ENCODE data around the gene DCAF10. TPM values are rescaled to one million over a fixed set of nuclear protein-coding genes. Genes with fewer than 3 reads are reported as not detected.
"Not testable (repeated sequence)": the region's sequence is repeated elsewhere in the genome, so short reads cannot be mapped to it uniquely, and the experiment has no call there.

The DCAF10 gene
- total RNA-seq, 1 experiment from 2014 or later, result 13.5 TPM

DNA sequence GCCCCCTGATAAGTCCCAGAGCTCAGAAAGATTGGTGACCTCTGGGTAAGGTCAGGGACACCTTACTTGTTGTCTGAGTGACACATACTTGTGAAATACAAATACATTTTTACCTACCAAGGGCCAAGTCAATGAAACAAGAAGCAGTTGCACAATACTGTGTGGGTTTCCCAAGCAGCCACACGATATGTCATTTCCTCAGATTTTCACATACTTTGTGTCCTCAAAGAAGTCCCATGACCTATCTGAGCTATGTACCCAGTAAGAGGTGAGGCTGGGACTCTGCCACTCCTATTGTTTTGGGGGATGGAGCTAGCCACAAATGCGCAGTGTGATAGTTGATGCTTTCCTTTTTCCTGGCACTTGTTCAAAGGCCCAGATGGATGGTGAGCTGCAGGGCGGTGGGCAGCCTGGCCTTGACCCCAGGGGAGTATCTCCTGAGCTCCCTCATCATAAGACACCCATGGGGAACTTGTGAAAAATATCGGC is 108.1 kb downstream of the DCAF10 start:
- H3K36me3 ChIP-seq (ENCODE audit: control insufficient read depth, insufficient read depth, low read length), result no peaks in the 10 kb centered on the region
- Mint-ChIP-seq H3K4me1 (ENCODE audit: low read depth, unreplicated experiment) (peaks cover 28% of the 10 kb centered on the region), H3K36me3 (ENCODE audit: insufficient read depth, unreplicated experiment) (peaks cover 19% of the 10 kb centered on the region), H3K27me3 (ENCODE audit: insufficient read depth, unreplicated experiment) (no peaks in the 10 kb centered on the region), H3K9me3 (ENCODE audit: unreplicated experiment) (no peaks in the 10 kb centered on the region), H3K27ac (ENCODE audit: unreplicated experiment) (peak overlapping the region; percentile 85), H3K4me3 (ENCODE audit: unreplicated experiment) (peak overlapping the region; percentile 57)
- BruUV-seq (replicated peaks), result no TSS peak
- no peaks in the 10 kb centered on the region for H3K9me3 ChIP-seq
- no peaks in the 10 kb centered on the region for H3K27me3 ChIP-seq (replicated peaks; ENCODE audit: control insufficient read depth, insufficient read depth, low read length)
- intact Hi-C loops (cut with micrococcal nuclease; ENCODE audit: unreplicated experiment), result loop anchor here (10.0 kb wide), 2 partner anchors 124 to 164 kb away; partner anchors contain the start of gene EXOSC3
- TF ChIP-seq, protein P1, sequence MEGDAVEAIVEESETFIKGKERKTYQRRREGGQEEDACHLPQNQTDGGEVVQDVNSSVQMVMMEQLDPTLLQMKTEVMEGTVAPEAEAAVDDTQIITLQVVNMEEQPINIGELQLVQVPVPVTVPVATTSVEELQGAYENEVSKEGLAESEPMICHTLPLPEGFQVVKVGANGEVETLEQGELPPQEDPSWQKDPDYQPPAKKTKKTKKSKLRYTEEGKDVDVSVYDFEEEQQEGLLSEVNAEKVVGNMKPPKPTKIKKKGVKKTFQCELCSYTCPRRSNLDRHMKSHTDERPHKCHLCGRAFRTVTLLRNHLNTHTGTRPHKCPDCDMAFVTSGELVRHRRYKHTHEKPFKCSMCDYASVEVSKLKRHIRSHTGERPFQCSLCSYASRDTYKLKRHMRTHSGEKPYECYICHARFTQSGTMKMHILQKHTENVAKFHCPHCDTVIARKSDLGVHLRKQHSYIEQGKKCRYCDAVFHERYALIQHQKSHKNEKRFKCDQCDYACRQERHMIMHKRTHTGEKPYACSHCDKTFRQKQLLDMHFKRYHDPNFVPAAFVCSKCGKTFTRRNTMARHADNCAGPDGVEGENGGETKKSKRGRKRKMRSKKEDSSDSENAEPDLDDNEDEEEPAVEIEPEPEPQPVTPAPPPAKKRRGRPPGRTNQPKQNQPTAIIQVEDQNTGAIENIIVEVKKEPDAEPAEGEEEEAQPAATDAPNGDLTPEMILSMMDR (IDR thresholded peaks at IDR 0.05; ENCODE audit: insufficient read depth in 1 of 2, low read depth in 1 of 2, low read length in 1 of 2, severe bottlenecking in 1 of 2, unreplicated experiment in 1 of 2), result no peak
- H3K4me3 ChIP-seq (ENCODE audit: low read depth, low read length), result no peak overlapping the region
- POLR2A ChIA-PET, result interaction anchor here (0.5 to 1.0 kb wide), 2 partner anchors 35 to 44 kb away, joined by 3 read pairs; no protein-coding TSS in a partner anchor
- CTCF ChIA-PET, result interaction anchor here (0.6 to 1.2 kb wide), 4 partner anchors 32 to 1371 kb away, joined by 3 to 5 read pairs (median 4); no protein-coding TSS in a partner anchor
- peaks cover 22% of the 10 kb centered on the region for H3K4me1 ChIP-seq
- peak; percentile 62 to 68 for DNase-seq

DNA sequence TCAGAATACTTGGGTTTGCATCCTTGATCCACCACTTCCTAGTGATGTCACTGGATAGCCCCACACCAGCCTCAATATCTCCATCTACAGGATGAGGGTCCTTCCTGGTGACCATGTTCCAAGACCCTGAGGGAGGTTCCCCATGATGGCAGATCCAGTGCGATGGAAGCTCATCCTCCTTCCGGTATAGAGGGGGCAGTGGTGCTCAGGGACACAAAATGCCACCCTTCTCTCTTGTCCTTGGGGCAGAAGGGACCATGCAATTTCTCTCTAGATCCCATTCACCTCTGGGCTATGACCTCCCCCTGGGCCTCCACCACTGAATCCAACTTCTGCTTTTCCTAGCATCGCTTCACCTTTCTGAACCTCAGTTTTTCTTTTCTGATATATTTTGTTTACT is 108.7 kb downstream of the DCAF10 start:
- ChIA-PET POLR2A (interaction anchor here (0.5 kb wide), 1 partner anchor 45 kb away, joined by 3 read pairs; no protein-coding TSS in a partner anchor), CTCF (interaction anchor here (1.2 kb wide), 2 partner anchors 34 to 60 kb away, joined by 5 read pairs; no protein-coding TSS in a partner anchor)
- H3K27me3 Mint-ChIP-seq (ENCODE audit: insufficient read depth, unreplicated experiment), result no peaks in the 10 kb centered on the region
- H3K9me3 Mint-ChIP-seq (ENCODE audit: unreplicated experiment), result no peaks in the 10 kb centered on the region
- Histone ChIP-seq H3K4me3 (ENCODE audit: low read depth, low read length) (no peak overlapping the region), H3K36me3 (ENCODE audit: control insufficient read depth, insufficient read depth, low read length) (no peaks in the 10 kb centered on the region), H3K4me1 (peaks cover 25% of the 10 kb centered on the region), H3K9me3 (no peaks in the 10 kb centered on the region), H3K27me3 (replicated peaks; ENCODE audit: control insufficient read depth, insufficient read depth, low read length) (no peaks in the 10 kb centered on the region)
- no peak overlapping the region for H3K4me3 Mint-ChIP-seq (ENCODE audit: unreplicated experiment)
- intact Hi-C loops (cut with micrococcal nuclease; ENCODE audit: unreplicated experiment), result loop anchor here (10.0 kb wide), 2 partner anchors 125 to 165 kb away; partner anchors contain the start of gene EXOSC3
- H3K4me1 Mint-ChIP-seq (ENCODE audit: low read depth, unreplicated experiment), result peaks cover 29% of the 10 kb centered on the region
- TF ChIP-seq, protein P1 (IDR thresholded peaks at IDR 0.05; ENCODE audit: insufficient read depth in 1 of 2, low read depth in 1 of 2, low read length in 1 of 2, severe bottlenecking in 1 of 2, unreplicated experiment in 1 of 2), result no peak
- H3K27ac Mint-ChIP-seq (ENCODE audit: unreplicated experiment), result peak overlapping the region; percentile 85
- peaks cover 16% of the 10 kb centered on the region for H3K36me3 Mint-ChIP-seq (ENCODE audit: insufficient read depth, unreplicated experiment)
- BruUV-seq (replicated peaks), result TSS peak; percentile 27
- no peak for DNase-seq

DNA sequence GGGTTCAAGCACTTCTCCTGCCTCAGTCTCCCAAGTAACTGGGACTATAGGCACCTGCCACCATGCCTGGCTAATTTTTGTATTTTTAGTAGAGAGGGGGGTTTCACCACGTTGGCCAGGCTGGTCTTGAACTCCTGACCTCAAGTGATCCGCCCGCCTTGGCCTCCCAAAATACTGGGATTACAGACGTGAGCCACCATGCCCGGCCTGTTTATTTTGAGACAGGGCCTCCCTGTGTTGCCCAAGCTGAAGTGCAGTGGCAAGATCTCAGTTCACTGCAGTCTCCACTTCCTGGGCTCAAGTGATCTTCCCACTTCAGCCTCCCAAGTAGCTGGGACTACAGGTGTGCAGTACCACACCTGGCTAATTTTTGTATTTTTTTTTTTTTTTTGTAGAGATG is 109.2 kb downstream of the DCAF10 start:
- CTCF ChIA-PET; H3K9me3 ChIP-seq; H3K27me3 Mint-ChIP-seq (ENCODE audit: insufficient read depth, unreplicated experiment); H3K27me3 ChIP-seq (replicated peaks; ENCODE audit: control insufficient read depth, insufficient read depth, low read length); H3K4me3 ChIP-seq (ENCODE audit: low read depth, low read length); H3K27ac Mint-ChIP-seq (ENCODE audit: unreplicated experiment); DNase-seq; H3K36me3 ChIP-seq (ENCODE audit: control insufficient read depth, insufficient read depth, low read length); BruUV-seq (replicated peaks); H3K9me3 Mint-ChIP-seq (ENCODE audit: unreplicated experiment): not testable (repeated sequence)
- POLR2A ChIA-PET, result interaction anchor here (0.6 kb wide), 1 partner anchor 1867 kb away, joined by 4 read pairs; no protein-coding TSS in a partner anchor
- H3K4me1 ChIP-seq, result peaks cover 23% of the 10 kb centered on the region
- H3K4me3 Mint-ChIP-seq (ENCODE audit: unreplicated experiment), result peak overlapping the region; percentile 14
- H3K4me1 Mint-ChIP-seq (ENCODE audit: low read depth, unreplicated experiment), result peaks cover 24% of the 10 kb centered on the region
- peaks cover 15% of the 10 kb centered on the region for H3K36me3 Mint-ChIP-seq (ENCODE audit: insufficient read depth, unreplicated experiment)
- intact Hi-C loops (cut with micrococcal nuclease; ENCODE audit: unreplicated experiment), result loop anchor here (10.0 kb wide), 2 partner anchors 125 to 165 kb away; partner anchors contain the start of gene EXOSC3
